ENCODE data around the gene FCGR3A.
"Not testable (repeated sequence)": the region's sequence is repeated elsewhere in the genome, so short reads cannot be mapped to it uniquely, and the experiment has no call there.

Gene FCGR3A

GRCh38 chr1:161543125-161543524 lies 6.5 kb downstream of the FCGR3A start:
- H3K27ac Mint-ChIP-seq, result peak overlapping the region; percentile 41
- not testable (repeated sequence) for H3K36me3 Mint-ChIP-seq (ENCODE audit: low read depth); H3K9me3 Mint-ChIP-seq; H3K4me3 Mint-ChIP-seq; H3K27me3 Mint-ChIP-seq (ENCODE audit: low read depth)
- peaks cover 42% of the 10 kb centered on the region for H3K4me1 Mint-ChIP-seq (ENCODE audit: low read depth)

- peaks cover 48% of the 10 kb centered on the region for H3K4me1 Mint-ChIP-seq (ENCODE audit: low read depth)
- not testable (repeated sequence) for H3K9me3 Mint-ChIP-seq; H3K36me3 Mint-ChIP-seq (ENCODE audit: low read depth)
- H3K27ac Mint-ChIP-seq, result peak overlapping the region; percentile 60
- H3K4me3 Mint-ChIP-seq, result peak overlapping the region; percentile 15
- H3K27me3 Mint-ChIP-seq (ENCODE audit: low read depth), result peaks cover 13% of the 10 kb centered on the region
These were observed 7.5 kb downstream of the FCGR3A start for GRCh38 chr1:161542091-161542559.

- H3K9me3 Mint-ChIP-seq; H3K36me3 Mint-ChIP-seq (ENCODE audit: low read depth): not testable (repeated sequence)
- peak overlapping the region; percentile 92 for H3K4me3 Mint-ChIP-seq
- H3K27me3 Mint-ChIP-seq (ENCODE audit: low read depth), result peaks cover 14% of the 10 kb centered on the region
- H3K4me1 Mint-ChIP-seq (ENCODE audit: low read depth), result peaks cover 52% of the 10 kb centered on the region
- H3K27ac Mint-ChIP-seq, result peak overlapping the region; percentile 97
These were observed 9.1 kb downstream of the FCGR3A start for GRCh38 chr1:161540570-161540960.

- H3K4me1 Mint-ChIP-seq (ENCODE audit: low read depth), result peaks cover 50% of the 10 kb centered on the region
- not testable (repeated sequence) for H3K36me3 Mint-ChIP-seq (ENCODE audit: low read depth); H3K9me3 Mint-ChIP-seq
- peak overlapping the region; percentile 97 for H3K27ac Mint-ChIP-seq
- H3K27me3 Mint-ChIP-seq (ENCODE audit: low read depth), result peaks cover 14% of the 10 kb centered on the region
- peak overlapping the region; percentile 92 for H3K4me3 Mint-ChIP-seq
These were observed 9.7 kb downstream of the FCGR3A start for GRCh38 chr1:161539731-161540569.

GRCh38 chr1:161538925-161539479 lies 10.6 kb downstream of the FCGR3A start:
- H3K36me3 Mint-ChIP-seq (ENCODE audit: low read depth); H3K27ac Mint-ChIP-seq; H3K9me3 Mint-ChIP-seq: not testable (repeated sequence)
- peak overlapping the region; percentile 92 for H3K4me3 Mint-ChIP-seq
- H3K4me1 Mint-ChIP-seq (ENCODE audit: low read depth), result peaks cover 48% of the 10 kb centered on the region
- H3K27me3 Mint-ChIP-seq (ENCODE audit: low read depth), result peaks cover 14% of the 10 kb centered on the region

- H3K27me3 Mint-ChIP-seq (ENCODE audit: low read depth), result peaks cover 14% of the 10 kb centered on the region
- H3K27ac Mint-ChIP-seq; H3K9me3 Mint-ChIP-seq; H3K36me3 Mint-ChIP-seq (ENCODE audit: low read depth); H3K4me3 Mint-ChIP-seq: not testable (repeated sequence)
- H3K4me1 Mint-ChIP-seq (ENCODE audit: low read depth), result peaks cover 37% of the 10 kb centered on the region
These were observed 12.4 kb downstream of the FCGR3A start for GRCh38 chr1:161537068-161537669.

- not testable (repeated sequence) for H3K4me3 Mint-ChIP-seq, H3K9me3 Mint-ChIP-seq, H3K27ac Mint-ChIP-seq
- H3K36me3 Mint-ChIP-seq (ENCODE audit: low read depth), result peaks cover 16% of the 10 kb centered on the region
- H3K4me1 Mint-ChIP-seq (ENCODE audit: low read depth), result peaks cover 30% of the 10 kb centered on the region
- peaks cover 27% of the 10 kb centered on the region for H3K27me3 Mint-ChIP-seq (ENCODE audit: low read depth)
These were observed 16.7 kb downstream of the FCGR3A start for GRCh38 chr1:161532644-161533567.

- Mint-ChIP-seq H3K36me3 (ENCODE audit: low read depth) (peaks cover 13% of the 10 kb centered on the region), H3K27ac (peak overlapping the region; percentile 55), H3K4me3 (peak overlapping the region; percentile 18), H3K9me3 (no peaks in the 10 kb centered on the region), H3K4me1 (ENCODE audit: low read depth) (peaks cover 23% of the 10 kb centered on the region), H3K27me3 (ENCODE audit: low read depth) (peaks cover 21% of the 10 kb centered on the region)
These were observed 17.5 kb downstream of the FCGR3A start for GRCh38 chr1:161531986-161532643.

- not testable (repeated sequence) for H3K9me3 Mint-ChIP-seq; H3K36me3 Mint-ChIP-seq (ENCODE audit: low read depth)
- Mint-ChIP-seq H3K27me3 (ENCODE audit: low read depth) (peaks cover 27% of the 10 kb centered on the region), H3K4me1 (ENCODE audit: low read depth) (peaks cover 19% of the 10 kb centered on the region), H3K4me3 (peak overlapping the region; percentile 87), H3K27ac (peak overlapping the region; percentile 96)
These were observed 18.7 kb downstream of the FCGR3A start for GRCh38 chr1:161530671-161531641.

GRCh38 chr1:161530158-161530557 lies 19.5 kb downstream of the FCGR3A start:
- Mint-ChIP-seq H3K4me3 (peak overlapping the region; percentile 87), H3K4me1 (ENCODE audit: low read depth) (peaks cover 19% of the 10 kb centered on the region), H3K27me3 (ENCODE audit: low read depth) (peaks cover 29% of the 10 kb centered on the region), H3K27ac (peak overlapping the region; percentile 96)
- H3K36me3 Mint-ChIP-seq (ENCODE audit: low read depth); H3K9me3 Mint-ChIP-seq: not testable (repeated sequence)

- peak overlapping the region; percentile 96 for H3K27ac Mint-ChIP-seq
- not testable (repeated sequence) for H3K9me3 Mint-ChIP-seq; H3K36me3 Mint-ChIP-seq (ENCODE audit: low read depth)
- H3K4me3 Mint-ChIP-seq, result peak overlapping the region; percentile 87
- H3K4me1 Mint-ChIP-seq (ENCODE audit: low read depth), result peaks cover 19% of the 10 kb centered on the region
- peaks cover 33% of the 10 kb centered on the region for H3K27me3 Mint-ChIP-seq (ENCODE audit: low read depth)
These were observed 20.0 kb downstream of the FCGR3A start for GRCh38 chr1:161529463-161530104.

GRCh38 chr1:161528550-161528949 lies 21.1 kb downstream of the FCGR3A start:
- Mint-ChIP-seq H3K36me3 (ENCODE audit: low read depth) (peaks cover 12% of the 10 kb centered on the region), H3K4me1 (ENCODE audit: low read depth) (peaks cover 24% of the 10 kb centered on the region), H3K27me3 (ENCODE audit: low read depth) (peaks cover 38% of the 10 kb centered on the region)
- not testable (repeated sequence) for H3K27ac Mint-ChIP-seq, H3K4me3 Mint-ChIP-seq, H3K9me3 Mint-ChIP-seq

- H3K27me3 Mint-ChIP-seq (ENCODE audit: low read depth), result peaks cover 55% of the 10 kb centered on the region
- H3K27ac Mint-ChIP-seq, H3K9me3 Mint-ChIP-seq, H3K4me3 Mint-ChIP-seq: not testable (repeated sequence)
- H3K36me3 Mint-ChIP-seq (ENCODE audit: low read depth), result peaks cover 10% of the 10 kb centered on the region
- peaks cover 22% of the 10 kb centered on the region for H3K4me1 Mint-ChIP-seq (ENCODE audit: low read depth)
These were observed 23.7 kb downstream of the FCGR3A start for GRCh38 chr1:161525918-161526317.
